ENCODE measurements around the gene RAPGEF6. TPM values are rescaled to one million over a fixed set of nuclear protein-coding genes. Genes with fewer than 3 reads are reported as not detected.

The RAPGEF6 gene
- total and polyA plus RNA-seq, 9 donors = 5.8 to 21.4 (median 7.7) TPM

GRCh38 chr5:131534974-131535373 is 100.1 kb downstream of the RAPGEF6 start:
- DNase-seq = no peak
- Histone ChIP-seq H3K36me3 (ENCODE audit: control insufficient read depth, insufficient read depth, low read length) (peaks cover 2% of the 10 kb centered on the region), H3K4me3 (ENCODE audit: low read length) (no peak overlapping the region), H3K9me3 (replicated peaks; ENCODE audit: control insufficient read depth, low read depth, low read length) (no peaks in the 10 kb centered on the region), H3K27ac (ENCODE audit: low read length) (no peak overlapping the region), H3K27me3 (ENCODE audit: control insufficient read depth, insufficient read depth, low read length) (no peaks in the 10 kb centered on the region), H3K4me1 (ENCODE audit: control insufficient read depth, insufficient read depth, low read length) (no peaks in the 10 kb centered on the region)
- no CpG with 5 or more reads among the region's 2 CpGs for WGBS (ENCODE audit: insufficient coverage)

GRCh38 chr5:131533836-131534235 is 101.2 kb downstream of the RAPGEF6 start:
- no peaks in the 10 kb centered on the region for H3K4me1 ChIP-seq (ENCODE audit: control insufficient read depth, insufficient read depth, low read length)
- no peaks in the 10 kb centered on the region for H3K9me3 ChIP-seq (replicated peaks; ENCODE audit: control insufficient read depth, low read depth, low read length)
- no peak for DNase-seq
- no peak overlapping the region for H3K27ac ChIP-seq (ENCODE audit: low read length)
- no peaks in the 10 kb centered on the region for H3K36me3 ChIP-seq (ENCODE audit: control insufficient read depth, insufficient read depth, low read length)
- no CpG with 5 or more reads among the region's 1 CpG for WGBS (ENCODE audit: insufficient coverage)
- no peak overlapping the region for H3K4me3 ChIP-seq (ENCODE audit: low read length)
- H3K27me3 ChIP-seq (ENCODE audit: control insufficient read depth, insufficient read depth, low read length) = no peaks in the 10 kb centered on the region

DNA sequence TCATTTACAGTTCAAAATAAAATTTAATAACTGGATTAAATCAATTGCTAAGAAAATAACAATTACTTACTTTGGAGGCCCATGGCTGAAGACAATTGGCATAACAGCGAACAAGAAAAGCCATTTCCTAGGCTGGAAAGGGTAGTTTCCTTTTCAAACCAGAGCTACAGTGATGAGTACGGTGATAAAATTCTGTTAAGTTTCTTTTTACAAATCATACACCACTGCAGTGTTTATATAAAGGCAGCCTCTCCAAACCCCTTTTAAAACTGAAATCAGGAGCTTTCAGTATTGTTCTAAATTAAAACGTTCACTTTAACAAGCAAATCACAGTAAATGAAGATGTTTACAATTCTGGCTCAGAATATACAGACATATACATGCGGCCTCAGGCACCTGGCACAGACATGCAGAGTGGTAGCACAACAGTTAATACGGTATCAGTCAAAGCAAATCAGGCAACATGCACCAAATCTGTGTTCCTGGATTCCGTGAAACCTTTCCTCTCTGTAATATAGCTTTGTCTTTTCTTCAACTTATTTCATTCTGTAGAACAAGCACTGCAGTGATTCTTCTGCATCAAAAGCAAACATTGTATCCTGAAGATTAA is 102.9 kb downstream of the RAPGEF6 start:
- Histone ChIP-seq H3K4me3 (ENCODE audit: low read length) (peak overlapping the region; percentile 6), H3K9me3 (replicated peaks; ENCODE audit: control insufficient read depth, low read depth, low read length) (no peaks in the 10 kb centered on the region), H3K27me3 (ENCODE audit: control insufficient read depth, insufficient read depth, low read length) (no peaks in the 10 kb centered on the region), H3K36me3 (ENCODE audit: control insufficient read depth, insufficient read depth, low read length) (no peaks in the 10 kb centered on the region), H3K27ac (ENCODE audit: low read length) (peak overlapping the region; percentile 16), H3K4me1 (ENCODE audit: control insufficient read depth, insufficient read depth, low read length) (no peaks in the 10 kb centered on the region)
- 80% methylated on average over 2 of the region's 6 CpGs for whole genome bisulfite sequencing (ENCODE audit: insufficient coverage)
- DNase-seq = no peak

DNA sequence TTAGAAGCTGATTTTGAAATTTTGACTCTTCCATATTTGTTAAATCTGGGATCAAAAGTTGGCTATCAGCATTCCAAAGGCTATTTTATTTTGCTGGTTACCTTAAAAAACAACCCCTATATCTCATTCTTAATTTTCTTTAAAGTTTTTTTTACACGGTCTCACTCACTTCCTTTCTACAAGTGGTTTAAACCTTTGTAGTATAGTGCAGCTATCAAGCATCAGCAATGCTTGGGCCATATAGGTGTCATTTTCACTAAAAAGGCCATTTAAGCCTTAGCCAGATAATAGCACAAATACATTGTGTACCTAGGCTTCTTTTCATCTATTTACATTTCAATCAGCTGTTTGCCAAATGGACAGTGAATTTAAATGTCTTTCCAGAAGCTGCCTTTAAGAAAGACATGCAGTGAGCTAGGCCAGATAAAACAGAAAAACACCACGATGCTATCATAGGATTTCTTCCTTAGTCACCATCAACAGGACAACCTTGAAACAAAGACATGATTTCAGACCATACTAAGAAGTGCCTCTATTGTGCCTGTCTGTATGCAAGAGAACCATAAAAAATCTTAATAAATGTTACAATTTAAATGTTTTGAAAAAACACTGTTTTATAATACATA is 104.2 kb downstream of the RAPGEF6 start:
- Histone ChIP-seq H3K27me3 (ENCODE audit: control insufficient read depth, insufficient read depth, low read length) (no peaks in the 10 kb centered on the region), H3K9me3 (replicated peaks; ENCODE audit: control insufficient read depth, low read depth, low read length) (no peaks in the 10 kb centered on the region), H3K36me3 (ENCODE audit: control insufficient read depth, insufficient read depth, low read length) (no peaks in the 10 kb centered on the region), H3K4me3 (ENCODE audit: low read length) (no peak overlapping the region), H3K4me1 (ENCODE audit: control insufficient read depth, insufficient read depth, low read length) (no peaks in the 10 kb centered on the region), H3K27ac (ENCODE audit: low read length) (no peak overlapping the region)
- no CpG with 5 or more reads among the region's 2 CpGs for WGBS (ENCODE audit: insufficient coverage)
- DNase-seq = no peak

- Histone ChIP-seq H3K27me3 (ENCODE audit: control insufficient read depth, insufficient read depth, low read length) (no peaks in the 10 kb centered on the region), H3K9me3 (replicated peaks; ENCODE audit: control insufficient read depth, low read depth, low read length) (no peaks in the 10 kb centered on the region), H3K4me3 (ENCODE audit: low read length) (no peak overlapping the region), H3K27ac (ENCODE audit: low read length) (no peak overlapping the region), H3K36me3 (ENCODE audit: control insufficient read depth, insufficient read depth, low read length) (no peaks in the 10 kb centered on the region), H3K4me1 (ENCODE audit: control insufficient read depth, insufficient read depth, low read length) (peaks cover 2% of the 10 kb centered on the region)
- no peak for DNase-seq
Measured at GRCh38 chr5:131528682-131529081, 106.3 kb downstream of the RAPGEF6 start.

GRCh38 chr5:131525805-131526204 is 109.2 kb downstream of the RAPGEF6 start:
- H3K27ac ChIP-seq (ENCODE audit: low read length) = no peak overlapping the region
- no peaks in the 10 kb centered on the region for H3K9me3 ChIP-seq (replicated peaks; ENCODE audit: control insufficient read depth, low read depth, low read length)
- peaks cover 2% of the 10 kb centered on the region for H3K4me1 ChIP-seq (ENCODE audit: control insufficient read depth, insufficient read depth, low read length)
- peak; percentile 27 for DNase-seq
- WGBS (ENCODE audit: insufficient coverage) = no CpG with 5 or more reads among the region's 1 CpG
- no peaks in the 10 kb centered on the region for H3K27me3 ChIP-seq (ENCODE audit: control insufficient read depth, insufficient read depth, low read length)
- no peak overlapping the region for H3K4me3 ChIP-seq (ENCODE audit: low read length)
- H3K36me3 ChIP-seq (ENCODE audit: control insufficient read depth, insufficient read depth, low read length) = no peaks in the 10 kb centered on the region

- WGBS (ENCODE audit: insufficient coverage) = no CpG with 5 or more reads among the region's 4 CpGs
Measured at GRCh38 chr5:131524431-131524830, 110.6 kb downstream of the RAPGEF6 start.

DNA sequence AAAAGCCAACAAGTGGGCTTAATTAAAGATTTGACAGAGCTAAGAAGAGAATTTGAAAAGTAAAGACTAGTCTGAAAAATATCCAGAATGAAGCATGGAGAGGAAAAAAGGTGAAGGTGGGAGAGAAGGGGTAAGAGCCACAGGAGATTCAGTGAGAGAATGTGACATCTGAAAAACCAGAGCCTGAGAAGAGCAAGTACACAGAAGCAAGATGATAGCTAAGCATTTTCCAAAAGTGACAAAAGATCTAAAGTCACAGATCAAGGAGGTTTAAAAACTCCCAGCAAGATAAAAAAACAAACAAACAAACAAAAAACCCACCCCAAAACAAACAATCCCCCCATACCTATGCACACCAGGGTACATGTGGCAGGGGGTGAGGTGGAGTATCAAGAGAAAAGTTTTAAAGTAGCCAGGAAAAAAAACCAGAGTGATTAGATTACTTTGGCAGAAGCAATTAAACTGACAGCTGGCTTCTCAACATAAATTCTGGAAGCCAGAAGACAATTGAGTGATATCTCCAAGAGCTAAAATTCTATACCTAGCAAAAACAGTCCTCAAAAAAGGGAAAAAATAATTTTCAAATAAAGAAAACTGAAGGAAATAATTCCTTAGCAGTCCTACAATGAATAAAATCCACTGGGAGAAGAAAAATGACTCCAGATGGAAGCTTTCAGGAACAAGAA is 111.4 kb downstream of the RAPGEF6 start:
- H3K4me1 ChIP-seq (ENCODE audit: control insufficient read depth, insufficient read depth, low read length) = peaks cover 2% of the 10 kb centered on the region
- H3K27ac ChIP-seq (ENCODE audit: low read length) = no peak overlapping the region
- peak; percentile 33 for DNase-seq

More at GRCh38 chr5:131524431-131524830, 110.6 kb downstream of the RAPGEF6 start:
- Histone ChIP-seq H3K4me3 (ENCODE audit: low read length) (no peak overlapping the region), H3K4me1 (ENCODE audit: control insufficient read depth, insufficient read depth, low read length) (peaks cover 2% of the 10 kb centered on the region), H3K9me3 (replicated peaks; ENCODE audit: control insufficient read depth, low read depth, low read length) (no peaks in the 10 kb centered on the region), H3K36me3 (ENCODE audit: control insufficient read depth, insufficient read depth, low read length) (no peaks in the 10 kb centered on the region), H3K27ac (ENCODE audit: low read length) (no peak overlapping the region), H3K27me3 (ENCODE audit: control insufficient read depth, insufficient read depth, low read length) (no peaks in the 10 kb centered on the region)
- DNase-seq = no peak

GRCh38 chr5:131521252-131521651 is 113.8 kb downstream of the RAPGEF6 start:
- WGBS (ENCODE audit: insufficient coverage) = no CpG with 5 or more reads among the region's 4 CpGs
- no peaks in the 10 kb centered on the region for H3K9me3 ChIP-seq (replicated peaks; ENCODE audit: control insufficient read depth, low read depth, low read length)

More for the DNA sequence above, 111.4 kb downstream of the RAPGEF6 start:
- Histone ChIP-seq H3K4me3 (ENCODE audit: low read length) (no peak overlapping the region), H3K27me3 (ENCODE audit: control insufficient read depth, insufficient read depth, low read length) (no peaks in the 10 kb centered on the region), H3K36me3 (ENCODE audit: control insufficient read depth, insufficient read depth, low read length) (peaks cover 2% of the 10 kb centered on the region), H3K9me3 (replicated peaks; ENCODE audit: control insufficient read depth, low read depth, low read length) (no peaks in the 10 kb centered on the region)

GRCh38 chr5:131515348-131515747 is 119.7 kb downstream of the RAPGEF6 start:
- DNase-seq = no peak
- H3K9me3 ChIP-seq (replicated peaks; ENCODE audit: control insufficient read depth, low read depth, low read length) = no peaks in the 10 kb centered on the region
- peaks cover 2% of the 10 kb centered on the region for H3K36me3 ChIP-seq (ENCODE audit: control insufficient read depth, insufficient read depth, low read length)
- WGBS (ENCODE audit: insufficient coverage) = 78% methylated on average over 2 of the region's 3 CpGs
- no peak overlapping the region for H3K4me3 ChIP-seq (ENCODE audit: low read length)
- H3K27me3 ChIP-seq (ENCODE audit: control insufficient read depth, insufficient read depth, low read length) = no peaks in the 10 kb centered on the region
- no peaks in the 10 kb centered on the region for H3K4me1 ChIP-seq (ENCODE audit: control insufficient read depth, insufficient read depth, low read length)
- H3K27ac ChIP-seq (ENCODE audit: low read length) = no peak overlapping the region

More at GRCh38 chr5:131521252-131521651, 113.8 kb downstream of the RAPGEF6 start:
- no peaks in the 10 kb centered on the region for H3K27me3 ChIP-seq (ENCODE audit: control insufficient read depth, insufficient read depth, low read length)
- H3K4me3 ChIP-seq (ENCODE audit: low read length) = no peak overlapping the region
- DNase-seq = no peak
- peaks cover 2% of the 10 kb centered on the region for H3K36me3 ChIP-seq (ENCODE audit: control insufficient read depth, insufficient read depth, low read length)
- no peak overlapping the region for H3K27ac ChIP-seq (ENCODE audit: low read length)
- peaks cover 2% of the 10 kb centered on the region for H3K4me1 ChIP-seq (ENCODE audit: control insufficient read depth, insufficient read depth, low read length)

All from muscle of leg (tissue), 11 donors.